ENCODE data around the gene DMD. TPM values are rescaled to one million over a fixed set of nuclear protein-coding genes. Genes with fewer than 3 reads are reported as not detected.

Gene DMD
- total RNA-seq, 1 donor from 2014 or later: 30.6 TPM

DNA sequence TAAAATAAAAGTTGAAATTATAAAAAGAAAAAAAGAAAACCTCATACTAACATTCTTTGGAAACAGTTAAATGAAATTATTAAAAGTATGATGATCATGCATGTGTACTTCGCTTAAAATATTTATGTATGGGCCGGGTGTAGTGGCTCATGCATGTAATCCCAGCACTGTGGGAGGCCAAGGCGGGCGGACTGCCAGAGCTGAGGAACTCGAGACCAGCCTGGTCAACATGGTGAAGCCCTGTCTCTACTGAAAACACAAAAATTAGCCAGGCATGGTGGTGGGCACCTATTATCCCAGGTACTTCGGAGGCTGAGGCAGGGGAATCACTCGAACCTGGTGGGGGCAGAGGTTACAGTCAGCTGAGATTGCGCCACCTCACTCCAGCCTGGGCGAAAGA, 1187.3 kb downstream of the DMD start:
- H3K9ac ChIP-seq: no peak overlapping the region
- Mint-ChIP-seq H3K36me3 (peaks cover 10% of the 10 kb centered on the region), H3K27ac (no peak overlapping the region), H3K27me3 (ENCODE audit: insufficient read depth, low read depth) (no peaks in the 10 kb centered on the region), H3K9me3 (peaks cover 8% of the 10 kb centered on the region), H3K4me1 (peaks cover 5% of the 10 kb centered on the region), H3K4me3 (no peak overlapping the region)
- TF ChIP-seq EZH2 (IDR thresholded peaks at IDR 0.05): no peak
- no peak for TF ChIP-seq EZH2phosphoT487 (IDR thresholded peaks at IDR 0.05)
- TF ChIP-seq, protein P1, sequence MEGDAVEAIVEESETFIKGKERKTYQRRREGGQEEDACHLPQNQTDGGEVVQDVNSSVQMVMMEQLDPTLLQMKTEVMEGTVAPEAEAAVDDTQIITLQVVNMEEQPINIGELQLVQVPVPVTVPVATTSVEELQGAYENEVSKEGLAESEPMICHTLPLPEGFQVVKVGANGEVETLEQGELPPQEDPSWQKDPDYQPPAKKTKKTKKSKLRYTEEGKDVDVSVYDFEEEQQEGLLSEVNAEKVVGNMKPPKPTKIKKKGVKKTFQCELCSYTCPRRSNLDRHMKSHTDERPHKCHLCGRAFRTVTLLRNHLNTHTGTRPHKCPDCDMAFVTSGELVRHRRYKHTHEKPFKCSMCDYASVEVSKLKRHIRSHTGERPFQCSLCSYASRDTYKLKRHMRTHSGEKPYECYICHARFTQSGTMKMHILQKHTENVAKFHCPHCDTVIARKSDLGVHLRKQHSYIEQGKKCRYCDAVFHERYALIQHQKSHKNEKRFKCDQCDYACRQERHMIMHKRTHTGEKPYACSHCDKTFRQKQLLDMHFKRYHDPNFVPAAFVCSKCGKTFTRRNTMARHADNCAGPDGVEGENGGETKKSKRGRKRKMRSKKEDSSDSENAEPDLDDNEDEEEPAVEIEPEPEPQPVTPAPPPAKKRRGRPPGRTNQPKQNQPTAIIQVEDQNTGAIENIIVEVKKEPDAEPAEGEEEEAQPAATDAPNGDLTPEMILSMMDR (IDR thresholded peaks at IDR 0.05): no peak
- H4K20me1 ChIP-seq (ENCODE audit: low read depth): no peaks in the 10 kb centered on the region
- H3K9me3 ChIP-seq (ENCODE audit: low read depth): peaks cover under 1% of the 10 kb centered on the region
- H3K36me3 ChIP-seq: no peaks in the 10 kb centered on the region
- H3K4me3 ChIP-seq: no peak overlapping the region
- no peaks in the 10 kb centered on the region for H3K27me3 ChIP-seq
- H3K27ac ChIP-seq: no peak overlapping the region
- no peak for DNase-seq (ENCODE audit: low spot score)
- H3F3A ChIP-seq (ENCODE audit: low read depth): no peaks in the 10 kb centered on the region
- no peak overlapping the region for H2AFZ ChIP-seq (replicated peaks)
- no peaks in the 10 kb centered on the region for H3K4me1 ChIP-seq
- H3K79me2 ChIP-seq (ENCODE audit: low read depth): no peaks in the 10 kb centered on the region
- no peak overlapping the region for H3K4me2 ChIP-seq

DNA sequence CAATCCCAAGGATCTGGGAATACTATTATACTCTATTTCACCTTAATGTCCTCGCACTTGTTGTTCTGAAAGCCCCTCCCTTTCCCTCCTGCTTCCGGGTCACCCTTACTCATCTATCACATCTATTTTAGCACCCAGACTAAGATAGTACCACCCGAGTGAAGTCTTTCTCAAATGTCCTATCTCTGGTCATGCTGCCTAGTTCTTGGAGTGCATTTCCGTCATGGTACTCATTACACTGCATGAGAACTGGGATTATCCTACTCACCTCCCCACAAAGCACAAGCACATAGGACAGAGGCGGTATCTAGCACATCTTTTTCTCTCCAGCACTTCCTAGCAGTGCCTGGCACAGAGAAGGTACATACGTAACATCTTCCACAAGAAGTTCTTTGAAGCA, 1195.2 kb downstream of the DMD start:
- no peak overlapping the region for H3K4me3 Mint-ChIP-seq
- no peak for TF ChIP-seq EZH2 (IDR thresholded peaks at IDR 0.05)
- TF ChIP-seq EZH2phosphoT487 (IDR thresholded peaks at IDR 0.05): no peak
- TF ChIP-seq, protein P1 (IDR thresholded peaks at IDR 0.05): no peak
- Histone ChIP-seq H3F3A (ENCODE audit: low read depth) (no peaks in the 10 kb centered on the region), H3K4me1 (no peaks in the 10 kb centered on the region), H3K27me3 (no peaks in the 10 kb centered on the region), H4K20me1 (ENCODE audit: low read depth) (no peaks in the 10 kb centered on the region), H3K9me3 (ENCODE audit: low read depth) (peaks cover 4% of the 10 kb centered on the region), H3K27ac (no peak overlapping the region), H3K4me2 (no peak overlapping the region), H2AFZ (replicated peaks) (no peak overlapping the region), H3K79me2 (ENCODE audit: low read depth) (no peaks in the 10 kb centered on the region), H3K4me3 (no peak overlapping the region), H3K9ac (no peak overlapping the region), H3K36me3 (no peaks in the 10 kb centered on the region)
- peaks cover 2% of the 10 kb centered on the region for H3K9me3 Mint-ChIP-seq
- no peak for DNase-seq (ENCODE audit: low spot score)
- no peak overlapping the region for H3K27ac Mint-ChIP-seq
- no peaks in the 10 kb centered on the region for H3K36me3 Mint-ChIP-seq
- H3K27me3 Mint-ChIP-seq (ENCODE audit: insufficient read depth, low read depth): no peaks in the 10 kb centered on the region
- H3K4me1 Mint-ChIP-seq: peaks cover 3% of the 10 kb centered on the region

DNA sequence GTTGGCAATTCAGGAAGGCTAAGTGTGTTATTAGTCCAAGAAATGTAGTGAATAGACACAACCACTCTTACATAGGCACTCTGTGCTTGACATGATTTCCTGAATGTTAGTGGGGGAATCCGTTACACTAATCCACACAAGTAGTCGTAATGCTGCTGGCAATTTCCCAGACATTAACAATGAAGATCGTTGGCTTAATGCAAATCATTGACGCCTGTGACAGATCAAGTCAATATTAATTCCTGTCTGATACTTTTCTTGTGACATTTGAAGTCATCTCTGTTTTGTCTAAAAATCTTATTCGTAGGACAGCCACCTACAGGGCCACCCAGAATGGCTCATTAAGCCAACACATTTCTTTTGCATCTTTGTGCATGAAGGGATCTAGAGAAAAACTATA, 1200.4 kb downstream of the DMD start:
- no peaks in the 10 kb centered on the region for H3K36me3 Mint-ChIP-seq
- Histone ChIP-seq H3K4me3 (no peak overlapping the region), H3K9me3 (ENCODE audit: low read depth) (no peaks in the 10 kb centered on the region), H4K20me1 (ENCODE audit: low read depth) (no peaks in the 10 kb centered on the region), H3K4me1 (no peaks in the 10 kb centered on the region), H3K27me3 (no peaks in the 10 kb centered on the region), H3K9ac (no peak overlapping the region), H3K36me3 (no peaks in the 10 kb centered on the region), H3K4me2 (no peak overlapping the region), H3K27ac (no peak overlapping the region), H2AFZ (replicated peaks) (no peak overlapping the region), H3F3A (ENCODE audit: low read depth) (no peaks in the 10 kb centered on the region), H3K79me2 (ENCODE audit: low read depth) (no peaks in the 10 kb centered on the region)
- H3K9me3 Mint-ChIP-seq: no peaks in the 10 kb centered on the region
- H3K27me3 Mint-ChIP-seq (ENCODE audit: insufficient read depth, low read depth): no peaks in the 10 kb centered on the region
- no peak for DNase-seq (ENCODE audit: low spot score)
- TF ChIP-seq, protein P1 (IDR thresholded peaks at IDR 0.05): no peak
- TF ChIP-seq EZH2phosphoT487 (IDR thresholded peaks at IDR 0.05): no peak
- TF ChIP-seq EZH2 (IDR thresholded peaks at IDR 0.05): no peak
- H3K27ac Mint-ChIP-seq: no peak overlapping the region
- H3K4me3 Mint-ChIP-seq: no peak overlapping the region
- H3K4me1 Mint-ChIP-seq: peaks cover 3% of the 10 kb centered on the region

All from neural progenitor cell (in vitro differentiated cells).